HepG2 (cell line): Measurements from ENCODE around the gene PLEKHS1. TPM values are rescaled to one million over a fixed set of nuclear protein-coding genes. Genes with fewer than 3 reads are reported as not detected.

Experiments
- ATAC-seq: fragments of 200-7000 bp; cut with Tn5 transposase; 3 replicates; pipeline ENCODE4 v1.9.1; 2020; ENCODE audit warnings: mild to moderate bottlenecking, moderate library complexity
- BruUV-seq: library from RNA; stranded (reverse); fragments of 400-500 nt; replicated peaks from 2 replicates; lab custom pipeline; 2021; lab: Mats Ljungman, UMichigan
- CTCF ChIA-PET: fragments of 300-600 bp; formaldehyde crosslinking; extraction: SDS; loops from one replicate; lab custom pipeline; 2021; ENCODE audit warnings: low total read pairs, inconsistent platforms, low intra/inter-chr PET ratio; lab: Yijun Ruan, JAX
- POLR2A ChIA-PET: fragments of 350-600 bp; sonication (Branson Sonifier 250); formaldehyde crosslinking; loops from one replicate; lab custom pipeline; 2020; ENCODE audit warnings: antibody characterized with exemption, inconsistent platforms; lab: Yijun Ruan, JAX
- DNase-seq: peaks from one replicate; pipeline ENCODE4 v3.0.0-alpha.2; 2015; ENCODE audit warnings: low spot score
- FAIRE-seq: peaks from 3 replicates; lab custom pipeline; 2011; peaks lifted over from hg19 to GRCh38; lab: Jason Lieb, UNC
- H2AFZ ChIP-seq: one replicate; pipeline ENCODE4 v1.6.1; 2011; ENCODE audit warnings: low read length, inconsistent platforms
- H3K27ac ChIP-seq: fragments of 300-600 bp; 3 replicates; pipeline ENCODE4 v1.8.0; 2011; ENCODE audit warnings: mixed run types, mild to moderate bottlenecking, mixed read lengths, low read length, inconsistent platforms; ENCODE audit not compliant: insufficient read depth; ENCODE audit errors: extremely low read length
- H3K27me3 ChIP-seq, 2 experiments: fragments of 200-600 bp in 1 of 2; 2 replicates in 1 of 2; 3 replicates in 1 of 2; pipeline versions ENCODE4 v1.6.0 to v1.8.0; 2011; ENCODE audit warnings: low read length in 2 of 2, mild to moderate bottlenecking in 2 of 2, moderate library complexity in 2 of 2, inconsistent platforms in 1 of 2; ENCODE audit not compliant: insufficient read depth in 2 of 2, control insufficient read depth in 1 of 2
- H3K36me3 ChIP-seq, 2 experiments: fragments of 200-600 bp in 1 of 2; replicated peaks in 1 of 2; 2 replicates in 1 of 2; 3 replicates in 1 of 2; pipeline versions ENCODE4 v1.5.1 to v1.8.0; 2011; ENCODE audit warnings: low read length in 2 of 2, inconsistent platforms in 1 of 2; ENCODE audit not compliant: insufficient read depth in 2 of 2, control insufficient read depth in 1 of 2
- H3K4me1 ChIP-seq: 2 replicates; pipeline ENCODE4 v1.5.1; 2012; ENCODE audit warnings: low read length, inconsistent platforms; ENCODE audit not compliant: insufficient read depth
- H3K4me2 ChIP-seq: 2 replicates; pipeline ENCODE4 v1.6.0; 2011; ENCODE audit warnings: low read depth, low read length, inconsistent platforms
- H3K4me3 ChIP-seq, 3 experiments: fragments of 200-600 bp in 1 of 3; sonication (generic), shearing (Covaris generic) in 1 of 3; replicated peaks in 1 of 3; 2 replicates each; pipeline ENCODE4 v1.5.1; 2011 to 2016; ENCODE audit warnings: low read length in 3 of 3, inconsistent platforms in 2 of 3, low read depth in 2 of 3, mild to moderate bottlenecking in 2 of 3, control low read depth in 1 of 3, mixed read lengths in 1 of 3; ENCODE audit not compliant: insufficient read depth in 1 of 3
- H3K79me2 ChIP-seq: one replicate; pipeline ENCODE4 v1.6.1; 2011; ENCODE audit warnings: low read length, inconsistent platforms; ENCODE audit not compliant: insufficient read depth
- H3K9ac ChIP-seq: 2 replicates; pipeline ENCODE4 v1.6.0; 2011; ENCODE audit warnings: mild to moderate bottlenecking, low read depth, low read length, inconsistent platforms; ENCODE audit not compliant: insufficient read depth
- H3K9me3 ChIP-seq: 2 replicates; pipeline ENCODE4 v1.5.1; 2012; ENCODE audit warnings: mild to moderate bottlenecking, low read length
- H4K20me1 ChIP-seq: 2 replicates; pipeline ENCODE4 v1.6.0; 2011; ENCODE audit warnings: inconsistent platforms, mild to moderate bottlenecking, low read length, moderate library complexity; ENCODE audit not compliant: insufficient read depth
- MAFK ChIP-seq, 2 experiments: IDR thresholded peaks in 1 of 2; conservative IDR thresholded peaks in 1 of 2; 2 replicates each; pipeline ENCODE4 v1.6.1; 2011; ENCODE audit warnings: improper control_type of control experiment in 2 of 2, low read length in 2 of 2
- RNF2 ChIP-seq: fragments of 450-650 bp; conservative IDR thresholded peaks from 2 replicates; pipeline ENCODE4 v1.6.1; 2016; ENCODE audit warnings: low read depth
- TBP ChIP-seq: sonication (generic); formaldehyde crosslinking; IDR thresholded peaks from 2 replicates; pipeline ENCODE4 v1.5.0; 2020; ENCODE audit warnings: missing genetic modification reagents
- TEAD2 ChIP-seq: sonication (generic); formaldehyde crosslinking; IDR thresholded peaks from 2 replicates; pipeline ENCODE4 v1.9.0; 2021; ENCODE audit warnings: missing genetic modification reagents
- ZBTB21 ChIP-seq: sonication (generic); formaldehyde crosslinking; IDR thresholded peaks from 2 replicates; pipeline ENCODE4 v1.4.0; 2020; ENCODE audit warnings: missing genetic modification reagents
- ZMYM3 ChIP-seq: sonication (generic); formaldehyde crosslinking; IDR thresholded peaks from 2 replicates; pipeline ENCODE4 v1.5.1; 2020; ENCODE audit warnings: mild to moderate bottlenecking, missing genetic modification reagents
- ZNF768 ChIP-seq: sonication (generic); formaldehyde crosslinking; IDR thresholded peaks from 2 replicates; pipeline ENCODE4 v1.4.0; 2020; ENCODE audit warnings: missing genetic modification reagents
- WGBS: methylation state at CpG from one replicate; pipeline ENCODE4 v1.1.6; 2017; ENCODE audit warnings: low lambda C conversion rate; 5-methylcytosine and 5-hydroxymethylcytosine counted together
- in situ Hi-C: cut with HindIII; loops from 2 replicates; pipeline ENCODE4 v1.10.0; 2017; ENCODE audit warnings: low pct_unique_long_range_greater_than_20kb; ENCODE audit not compliant: extremely low pct_ligation_motif_present
- intact Hi-C: fragments of 100-400 bp; cut with micrococcal nuclease; formaldehyde crosslinking; loops from one replicate; pipeline ENCODE4 v1.10.0; 2022; ENCODE audit not compliant: unreplicated experiment
- polyA plus RNA-seq, 8 experiments: library from polyadenylated mRNA; depleted of rRNA in 3 of 8; stranded (reverse) in 7 of 8; unstranded in 1 of 8; fragments of >200 nt; fragmentation: Illumina TruSeq in 4 of 8; extraction: Trizol in 4 of 8; gene quantifications; 2 replicates each; pipeline versions ENCODE4 v1.2.1 to v1.2.3, GENCODE V29; 2011 to 2016; ENCODE audit warnings: low read depth in 4 of 8, missing spikeins in 1 of 8, mixed read lengths in 1 of 8; ENCODE audit not compliant: insufficient read depth in 1 of 8
- total RNA-seq, 5 experiments: library from RNA; depleted of rRNA; stranded (reverse); fragments of >200 nt; fragmentation: Illumina TruSeq; extraction: Trizol; gene quantifications; 2 replicates each; pipeline ENCODE4 v1.2.3, GENCODE V29; 2016; ENCODE audit warnings: low read depth in 1 of 5
- TF ChIP-seq, protein P1 (sequence below): sonication (generic); formaldehyde crosslinking; IDR thresholded peaks from 2 replicates; pipeline ENCODE4 v1.4.0; 2020; ENCODE audit warnings: missing genetic modification reagents, mild to moderate bottlenecking, borderline replicate concordance

PLEKHS1 gene
- total and polyA plus RNA-seq, 2 of the 13 experiments (the other 11 are each of a cell fraction or from before 2014, with no cell fraction given): not detected

DNA sequence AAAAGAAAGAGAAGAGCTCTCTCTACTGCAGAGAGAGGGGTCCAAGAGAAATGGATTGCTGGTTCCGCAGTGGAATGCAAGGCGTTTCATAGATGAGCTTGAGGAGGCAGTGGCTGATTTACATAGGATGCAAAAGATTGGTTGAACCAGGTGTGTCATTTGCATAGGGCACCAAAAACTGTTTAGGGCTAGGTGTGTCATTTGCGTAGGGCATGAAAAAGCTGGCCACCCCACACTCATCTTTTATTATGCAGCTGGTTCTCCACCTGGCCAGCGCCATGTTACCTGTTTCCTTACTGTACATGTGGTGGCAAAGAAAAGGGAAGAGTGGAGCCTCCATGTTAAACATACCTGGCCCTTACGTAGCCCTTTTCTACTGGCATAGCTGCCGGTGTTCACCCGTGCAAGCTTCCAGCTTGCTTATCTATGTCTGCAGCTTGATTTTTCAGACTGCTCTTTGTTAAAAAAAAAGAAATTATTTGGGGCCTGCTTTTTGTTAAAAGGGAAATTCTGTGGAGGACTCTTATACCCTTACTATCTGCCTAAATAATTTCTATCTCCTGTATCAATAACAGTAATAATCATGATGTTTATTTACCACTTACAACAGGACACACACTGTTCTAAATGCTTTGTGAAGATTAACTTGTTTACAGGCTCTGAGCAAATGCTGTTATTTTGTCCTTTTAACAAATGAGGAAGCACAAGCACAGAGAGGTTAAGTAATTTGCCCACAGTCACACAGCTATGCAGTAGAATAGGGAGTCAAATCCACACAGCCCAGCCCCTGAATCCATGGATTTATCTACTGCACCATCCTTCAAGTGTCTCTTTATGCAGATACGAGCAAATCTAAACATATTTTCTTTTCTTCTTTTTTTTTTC lies 38.5 kb upstream of the PLEKHS1 start:
- no peaks in the 10 kb centered on the region for H3K79me2 ChIP-seq
- no peak overlapping the region for H3K9ac ChIP-seq
- H4K20me1 ChIP-seq: no peaks in the 10 kb centered on the region
- no peaks in the 10 kb centered on the region for H3K9me3 ChIP-seq
- no peak overlapping the region for H3K27ac ChIP-seq
- ATAC-seq (no peak), DNase-seq (no peak), FAIRE-seq (no peak)
- H3K4me2 ChIP-seq: no peak overlapping the region
- in situ Hi-C loops: no loop called here
- intact Hi-C loops: no loop called here
- H3K4me3 ChIP-seq: no peak overlapping the region
- ChIA-PET CTCF (no interaction called here), POLR2A (no interaction called here)
- peaks cover 3% of the 10 kb centered on the region in 2 experiments; a peak in 3 of 5 replicates for H3K36me3 ChIP-seq
- no peak overlapping the region for H2AFZ ChIP-seq
- H3K27me3 ChIP-seq: no peaks in the 10 kb centered on the region
- TF ChIP-seq TEAD2 (CRISPR knock-in tag) (no peak), ZNF768 (CRISPR knock-in tag) (peak; percentile 70; the same call in 1 of the 2 replicates), ZMYM3 (0 out of 2 replicates have a peak, but pooled peaks have one; percentile 46), RNF2 (no peak)
- TF ChIP-seq, all 625 proteins: peak for 2
- 82% methylated on average over 8 of the region's 8 CpGs for WGBS
- no TSS peak for BruUV-seq
- H3K4me1 ChIP-seq: no peaks in the 10 kb centered on the region

GRCh38 chr10:113713640-113713982 lies 37.9 kb upstream of the PLEKHS1 start:
- Histone ChIP-seq H3K27ac (no peak overlapping the region), H3K9me3 (no peaks in the 10 kb centered on the region), H3K4me3 (no peak overlapping the region), H4K20me1 (no peaks in the 10 kb centered on the region), H3K4me2 (no peak overlapping the region), H3K4me1 (no peaks in the 10 kb centered on the region), H2AFZ (no peak overlapping the region), H3K36me3 (peaks cover 3% of the 10 kb centered on the region in 2 experiments; a peak in 3 of 5 replicates), H3K9ac (no peak overlapping the region), H3K27me3 (no peaks in the 10 kb centered on the region), H3K79me2 (no peaks in the 10 kb centered on the region)
- no peak for DNase-seq
- BruUV-seq: no TSS peak
- WGBS: 96% methylated on average over 2 of the region's 2 CpGs
- no peak for FAIRE-seq
- intact Hi-C loops: no loop called here
- no peak for ATAC-seq
- CTCF ChIA-PET: no interaction called here
- POLR2A ChIA-PET: no interaction called here
- in situ Hi-C loops: no loop called here
- TF ChIP-seq ZBTB21 (CRISPR knock-in tag) (no peak), TBP (CRISPR knock-in tag) (no peak), MAFK (conservative IDR thresholded peaks at IDR 0.05 in 1 of 2, IDR thresholded peaks at IDR 0.05 in 1 of 2; ENCODE audit: low read length in 2 of 2) (no peak)
- TF ChIP-seq, protein P1, sequence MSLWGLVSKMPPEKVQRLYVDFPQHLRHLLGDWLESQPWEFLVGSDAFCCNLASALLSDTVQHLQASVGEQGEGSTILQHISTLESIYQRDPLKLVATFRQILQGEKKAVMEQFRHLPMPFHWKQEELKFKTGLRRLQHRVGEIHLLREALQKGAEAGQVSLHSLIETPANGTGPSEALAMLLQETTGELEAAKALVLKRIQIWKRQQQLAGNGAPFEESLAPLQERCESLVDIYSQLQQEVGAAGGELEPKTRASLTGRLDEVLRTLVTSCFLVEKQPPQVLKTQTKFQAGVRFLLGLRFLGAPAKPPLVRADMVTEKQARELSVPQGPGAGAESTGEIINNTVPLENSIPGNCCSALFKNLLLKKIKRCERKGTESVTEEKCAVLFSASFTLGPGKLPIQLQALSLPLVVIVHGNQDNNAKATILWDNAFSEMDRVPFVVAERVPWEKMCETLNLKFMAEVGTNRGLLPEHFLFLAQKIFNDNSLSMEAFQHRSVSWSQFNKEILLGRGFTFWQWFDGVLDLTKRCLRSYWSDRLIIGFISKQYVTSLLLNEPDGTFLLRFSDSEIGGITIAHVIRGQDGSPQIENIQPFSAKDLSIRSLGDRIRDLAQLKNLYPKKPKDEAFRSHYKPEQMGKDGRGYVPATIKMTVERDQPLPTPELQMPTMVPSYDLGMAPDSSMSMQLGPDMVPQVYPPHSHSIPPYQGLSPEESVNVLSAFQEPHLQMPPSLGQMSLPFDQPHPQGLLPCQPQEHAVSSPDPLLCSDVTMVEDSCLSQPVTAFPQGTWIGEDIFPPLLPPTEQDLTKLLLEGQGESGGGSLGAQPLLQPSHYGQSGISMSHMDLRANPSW (CRISPR knock-in tag): no peak
